Measurements from ENCODE around the gene NOXO1. TPM values are rescaled to one million over a fixed set of nuclear protein-coding genes. Genes with fewer than 3 reads are reported as not detected.

The NOXO1 gene
- total and polyA plus RNA-seq, 10 of the 15 experiments (the other 5 are each of a cell fraction or from before 2014, with no cell fraction given) = 0.09 to 0.76 (median 0.26) TPM; not detected in 4

DNA sequence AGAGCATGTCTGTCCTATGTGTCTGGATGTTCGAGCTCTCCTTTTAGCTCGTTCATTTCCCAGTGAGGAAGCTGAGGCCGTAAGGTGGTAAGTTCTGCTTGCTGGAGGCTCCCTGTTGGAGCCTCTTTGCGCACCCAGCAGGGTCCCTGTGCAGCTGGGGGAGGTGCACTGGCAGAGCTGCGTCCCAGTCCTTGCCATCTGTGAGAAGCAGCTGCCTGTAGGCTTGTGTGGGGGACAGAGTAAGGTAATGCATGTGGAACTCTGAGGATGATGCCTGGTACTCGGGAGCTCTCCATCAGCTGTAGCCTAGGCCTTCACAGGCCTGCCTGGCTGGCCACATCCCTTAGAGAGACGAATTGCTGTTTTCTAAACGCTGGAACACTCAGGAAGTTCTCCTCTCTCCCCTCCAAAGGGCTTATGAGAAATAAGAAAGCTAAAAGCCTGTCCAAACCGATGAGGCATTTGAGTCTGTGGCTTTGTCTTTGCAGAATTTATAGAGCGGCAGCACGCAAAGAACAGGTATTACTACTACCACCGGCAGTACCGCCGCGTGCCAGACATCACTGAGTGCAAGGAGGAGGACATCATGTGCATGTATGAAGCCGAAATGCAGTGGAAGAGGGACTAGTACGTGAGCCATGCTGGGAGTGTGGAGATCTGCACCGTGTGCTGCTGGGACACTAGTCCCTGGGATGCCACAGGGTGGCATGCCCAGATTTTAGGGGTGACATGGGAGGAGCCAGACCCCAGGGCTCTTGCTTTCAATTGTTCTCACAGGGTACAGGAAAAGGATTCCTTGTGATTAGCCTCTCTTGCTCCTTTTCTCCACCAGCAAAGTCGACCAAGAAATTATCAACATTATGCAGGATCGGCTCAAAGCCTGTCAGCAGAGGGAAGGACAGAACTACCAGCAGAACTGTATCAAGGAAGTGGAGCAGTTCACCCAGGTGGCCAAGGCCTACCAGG, 20.3 kb downstream of the NOXO1 start:
- in situ Hi-C loops (cut with MboI) = no loop called here
- H3K79me2 ChIP-seq (ENCODE audit: control insufficient read depth, insufficient read depth, low read length) = peaks cover 61% of the 10 kb centered on the region
- TF ChIP-seq MTA3 (IDR thresholded peaks at IDR 0.05; ENCODE audit: borderline replicate concordance, low read length) = peak; percentile 100
- TF ChIP-seq TBL1XR1 (IDR thresholded peaks at IDR 0.05; ENCODE audit: low read depth, low read length) = no peak
- no peak for TF ChIP-seq NRF1 (conservative IDR thresholded peaks at IDR 0.05; ENCODE audit: low read depth, low read length)
- TF ChIP-seq, protein P1, sequence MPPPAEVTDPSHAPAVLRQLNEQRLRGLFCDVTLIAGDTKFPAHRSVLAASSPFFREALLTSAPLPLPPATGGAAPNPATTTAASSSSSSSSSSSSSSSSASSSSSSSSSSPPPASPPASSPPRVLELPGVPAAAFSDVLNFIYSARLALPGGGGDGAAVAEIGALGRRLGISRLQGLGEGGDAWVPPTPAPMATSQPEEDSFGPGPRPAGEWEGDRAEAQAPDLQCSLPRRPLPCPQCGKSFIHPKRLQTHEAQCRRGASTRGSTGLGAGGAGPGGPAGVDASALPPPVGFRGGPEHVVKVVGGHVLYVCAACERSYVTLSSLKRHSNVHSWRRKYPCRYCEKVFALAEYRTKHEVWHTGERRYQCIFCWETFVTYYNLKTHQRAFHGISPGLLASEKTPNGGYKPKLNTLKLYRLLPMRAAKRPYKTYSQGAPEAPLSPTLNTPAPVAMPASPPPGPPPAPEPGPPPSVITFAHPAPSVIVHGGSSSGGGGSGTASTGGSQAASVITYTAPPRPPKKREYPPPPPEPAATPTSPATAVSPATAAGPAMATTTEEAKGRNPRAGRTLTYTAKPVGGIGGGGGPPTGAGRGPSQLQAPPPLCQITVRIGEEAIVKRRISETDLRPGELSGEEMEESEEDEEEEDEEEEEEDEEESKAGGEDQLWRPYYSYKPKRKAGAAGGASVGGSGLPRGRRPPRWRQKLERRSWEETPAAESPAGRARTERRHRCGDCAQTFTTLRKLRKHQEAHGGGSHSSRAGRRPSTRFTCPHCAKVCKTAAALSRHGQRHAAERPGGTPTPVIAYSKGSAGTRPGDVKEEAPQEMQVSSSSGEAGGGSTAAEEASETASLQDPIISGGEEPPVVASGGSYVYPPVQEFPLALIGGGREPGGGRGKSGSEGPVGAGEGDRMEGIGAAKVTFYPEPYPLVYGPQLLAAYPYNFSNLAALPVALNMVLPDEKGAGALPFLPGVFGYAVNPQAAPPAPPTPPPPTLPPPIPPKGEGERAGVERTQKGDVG (CRISPR knock-in tag; IDR thresholded peaks at IDR 0.05) = 0 out of 2 replicates have a peak, but pooled peaks have one; percentile 24
- TF ChIP-seq ZBED1 (IDR thresholded peaks at IDR 0.05; ENCODE audit: borderline replicate concordance) = peak; percentile 94
- TF ChIP-seq, protein P2, sequence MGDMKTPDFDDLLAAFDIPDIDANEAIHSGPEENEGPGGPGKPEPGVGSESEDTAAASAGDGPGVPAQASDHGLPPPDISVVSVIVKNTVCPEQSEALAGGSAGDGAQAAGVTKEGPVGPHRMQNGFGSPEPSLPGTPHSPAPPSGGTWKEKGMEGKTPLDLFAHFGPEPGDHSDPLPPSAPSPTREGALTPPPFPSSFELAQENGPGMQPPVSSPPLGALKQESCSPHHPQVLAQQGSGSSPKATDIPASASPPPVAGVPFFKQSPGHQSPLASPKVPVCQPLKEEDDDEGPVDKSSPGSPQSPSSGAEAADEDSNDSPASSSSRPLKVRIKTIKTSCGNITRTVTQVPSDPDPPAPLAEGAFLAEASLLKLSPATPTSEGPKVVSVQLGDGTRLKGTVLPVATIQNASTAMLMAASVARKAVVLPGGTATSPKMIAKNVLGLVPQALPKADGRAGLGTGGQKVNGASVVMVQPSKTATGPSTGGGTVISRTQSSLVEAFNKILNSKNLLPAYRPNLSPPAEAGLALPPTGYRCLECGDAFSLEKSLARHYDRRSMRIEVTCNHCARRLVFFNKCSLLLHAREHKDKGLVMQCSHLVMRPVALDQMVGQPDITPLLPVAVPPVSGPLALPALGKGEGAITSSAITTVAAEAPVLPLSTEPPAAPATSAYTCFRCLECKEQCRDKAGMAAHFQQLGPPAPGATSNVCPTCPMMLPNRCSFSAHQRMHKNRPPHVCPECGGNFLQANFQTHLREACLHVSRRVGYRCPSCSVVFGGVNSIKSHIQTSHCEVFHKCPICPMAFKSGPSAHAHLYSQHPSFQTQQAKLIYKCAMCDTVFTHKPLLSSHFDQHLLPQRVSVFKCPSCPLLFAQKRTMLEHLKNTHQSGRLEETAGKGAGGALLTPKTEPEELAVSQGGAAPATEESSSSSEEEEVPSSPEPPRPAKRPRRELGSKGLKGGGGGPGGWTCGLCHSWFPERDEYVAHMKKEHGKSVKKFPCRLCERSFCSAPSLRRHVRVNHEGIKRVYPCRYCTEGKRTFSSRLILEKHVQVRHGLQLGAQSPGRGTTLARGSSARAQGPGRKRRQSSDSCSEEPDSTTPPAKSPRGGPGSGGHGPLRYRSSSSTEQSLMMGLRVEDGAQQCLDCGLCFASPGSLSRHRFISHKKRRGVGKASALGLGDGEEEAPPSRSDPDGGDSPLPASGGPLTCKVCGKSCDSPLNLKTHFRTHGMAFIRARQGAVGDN (IDR thresholded peaks at IDR 0.05) = no peak
- no peak for TF ChIP-seq SPI1 (IDR thresholded peaks at IDR 0.05; ENCODE audit: borderline replicate concordance, insufficient read depth, low read depth, low read length)
- TF ChIP-seq CBX3 (IDR thresholded peaks at IDR 0.05; ENCODE audit: borderline replicate concordance, low read depth) = no peak
- TF ChIP-seq PML (IDR thresholded peaks at IDR 0.05; ENCODE audit: low read length) = peak; percentile 92
- TF ChIP-seq, protein P3, sequence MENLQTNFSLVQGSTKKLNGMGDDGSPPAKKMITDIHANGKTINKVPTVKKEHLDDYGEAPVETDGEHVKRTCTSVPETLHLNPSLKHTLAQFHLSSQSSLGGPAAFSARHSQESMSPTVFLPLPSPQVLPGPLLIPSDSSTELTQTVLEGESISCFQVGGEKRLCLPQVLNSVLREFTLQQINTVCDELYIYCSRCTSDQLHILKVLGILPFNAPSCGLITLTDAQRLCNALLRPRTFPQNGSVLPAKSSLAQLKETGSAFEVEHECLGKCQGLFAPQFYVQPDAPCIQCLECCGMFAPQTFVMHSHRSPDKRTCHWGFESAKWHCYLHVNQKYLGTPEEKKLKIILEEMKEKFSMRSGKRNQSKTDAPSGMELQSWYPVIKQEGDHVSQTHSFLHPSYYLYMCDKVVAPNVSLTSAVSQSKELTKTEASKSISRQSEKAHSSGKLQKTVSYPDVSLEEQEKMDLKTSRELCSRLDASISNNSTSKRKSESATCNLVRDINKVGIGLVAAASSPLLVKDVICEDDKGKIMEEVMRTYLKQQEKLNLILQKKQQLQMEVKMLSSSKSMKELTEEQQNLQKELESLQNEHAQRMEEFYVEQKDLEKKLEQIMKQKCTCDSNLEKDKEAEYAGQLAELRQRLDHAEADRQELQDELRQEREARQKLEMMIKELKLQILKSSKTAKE (IDR thresholded peaks at IDR 0.05; ENCODE audit: low read depth, poor library complexity, severe bottlenecking) = no peak
- no peak for TF ChIP-seq RAD21 (IDR thresholded peaks at IDR 0.05; ENCODE audit: insufficient read depth, low read depth, low read length)

More for the DNA sequence above, 20.3 kb downstream of the NOXO1 start:
- peak overlapping the region; percentile 89 for H3K9ac ChIP-seq (ENCODE audit: control insufficient read depth, insufficient read depth, low read length)
- peak overlapping the region; percentile 37 for H3K27ac ChIP-seq (ENCODE audit: control insufficient read depth, insufficient read depth)
- TSS peak; percentile 54 for BruUV-seq (replicated peaks)
- peaks cover 19% of the 10 kb centered on the region for H3K4me1 ChIP-seq (ENCODE audit: control insufficient read depth, insufficient read depth, low read length)
- CTCF ChIA-PET = interaction anchor here (1.0 to 1.6 kb wide), 3 partner anchors 15 to 43 kb away, joined by 4 to 6 read pairs (median 5); no protein-coding TSS in a partner anchor
- intact Hi-C loops (cut with micrococcal nuclease; ENCODE audit: unreplicated experiment) = no loop called here
- no peak for DNase-seq (ENCODE audit: low read depth, low spot score)
- ATAC-seq = peak; percentile 28
- peaks cover 11 to 13% of the 10 kb centered on the region in 2 experiments; a peak in 3 of 4 replicates for H3K36me3 ChIP-seq (ENCODE audit: control insufficient read depth in 2 of 2, insufficient read depth in 2 of 2, low read length in 1 of 2)
- H3K4me2 ChIP-seq (ENCODE audit: control insufficient read depth, insufficient read depth) = peak overlapping the region; percentile 73
- H3K27me3 ChIP-seq (replicated peaks in 1 of 2; ENCODE audit: control insufficient read depth in 2 of 2, insufficient read depth in 2 of 2, low read length in 1 of 2) = no peaks in the 10 kb centered on the region
- SMC1A ChIA-PET (ENCODE audit: uncharacterized antibody, unreplicated experiment) = interaction anchor here (1.1 to 1.4 kb wide), 2 partner anchors 11 to 43 kb away, joined by 3 to 7 read pairs; partner anchors contain the start of gene TBL3
- peaks cover 6% of the 10 kb centered on the region; the same call in 1 of the 2 replicates for H4K20me1 ChIP-seq (ENCODE audit: control insufficient read depth, insufficient read depth)
- H3K4me3 ChIP-seq = peak overlapping the region; percentile 83
- FAIRE-seq = peak; percentile 18
- POLR2A ChIA-PET = interaction anchor here (0.7 to 2.2 kb wide), 5 partner anchors 10 to 721 kb away, joined by 3 to 13 read pairs (median 3); partner anchors contain the start of genes KCTD5, NTHL1, SYNGR3 and TBL3
- no peak overlapping the region for H2AFZ ChIP-seq (ENCODE audit: control insufficient read depth, low read depth, low read length)
- no peaks in the 10 kb centered on the region for H3K9me3 ChIP-seq (replicated peaks; ENCODE audit: control insufficient read depth, insufficient read depth, low read length)
- WGBS (ENCODE audit: insufficient coverage, insufficient replicate concordance, low lambda C conversion rate, missing lambda C conversion rate) = 5% methylated on average over 20 of the region's 20 CpGs
- RAD21 ChIA-PET (ENCODE audit: unreplicated experiment) = interaction anchor here (1.0 to 1.1 kb wide), 4 partner anchors 18 to 180 kb away, joined by 3 to 4 read pairs (median 4); partner anchors contain the start of genes MSRB1, NOXO1, NUBP2 and SPSB3

Data from GM12878 (cell line).